ENCODE results near the gene RSPH6A.

- TF ChIP-seq POLR2AphosphoS5 (IDR thresholded peaks at IDR 0.05) (peak in 1 of 3 donors; percentile 13), CTCF (IDR thresholded peaks at IDR 0.05 in 8 of 11, conservative IDR thresholded peaks at IDR 0.05 in 3 of 11) (no peak)
Measured at GRCh38 chr19:45816236-45817009, 1.3 kb upstream of the RSPH6A start.

All from spleen (tissue), 7 donors.